ENCODE results near the gene CTNNA3.

CTNNA3 gene

GRCh38 chr10:65893676-65894075, 1802.3 kb downstream of the CTNNA3 start:
- Histone ChIP-seq H3K27ac (ENCODE audit: low read length) (no peak overlapping the region), H3K9ac (ENCODE audit: low read depth, low read length) (no peak overlapping the region), H3K9me3 (ENCODE audit: insufficient read depth, low read depth, low read length) (no peaks in the 10 kb centered on the region), H3K36me3 (ENCODE audit: insufficient read depth, low read depth, low read length) (no peaks in the 10 kb centered on the region), H3K4me3 (ENCODE audit: low read length) (no peak overlapping the region), H3K27me3 (ENCODE audit: insufficient read depth, low read length) (no peaks in the 10 kb centered on the region), H3K4me1 (ENCODE audit: insufficient read depth, low read length) (no peaks in the 10 kb centered on the region)

GRCh38 chr10:65892284-65892683, 1803.7 kb downstream of the CTNNA3 start:
- H3K27me3 ChIP-seq (ENCODE audit: insufficient read depth, low read length): no peaks in the 10 kb centered on the region
- H3K4me3 ChIP-seq (ENCODE audit: low read length): no peak overlapping the region
- no peak overlapping the region for H3K9ac ChIP-seq (ENCODE audit: low read depth, low read length)
- no peaks in the 10 kb centered on the region for H3K4me1 ChIP-seq (ENCODE audit: insufficient read depth, low read length)
- no peaks in the 10 kb centered on the region for H3K9me3 ChIP-seq (ENCODE audit: insufficient read depth, low read depth, low read length)
- no peaks in the 10 kb centered on the region for H3K36me3 ChIP-seq (ENCODE audit: insufficient read depth, low read depth, low read length)
- no peak overlapping the region for H3K27ac ChIP-seq (ENCODE audit: low read length)

GRCh38 chr10:65891073-65891981, 1804.7 kb downstream of the CTNNA3 start:
- Histone ChIP-seq H3K27me3 (ENCODE audit: insufficient read depth, low read length) (no peaks in the 10 kb centered on the region), H3K9ac (ENCODE audit: low read depth, low read length) (no peak overlapping the region), H3K4me1 (ENCODE audit: insufficient read depth, low read length) (no peaks in the 10 kb centered on the region), H3K36me3 (ENCODE audit: insufficient read depth, low read depth, low read length) (no peaks in the 10 kb centered on the region), H3K4me3 (ENCODE audit: low read length) (no peak overlapping the region), H3K9me3 (ENCODE audit: insufficient read depth, low read depth, low read length) (no peaks in the 10 kb centered on the region), H3K27ac (ENCODE audit: low read length) (no peak overlapping the region)

GRCh38 chr10:65864529-65864928, 1831.5 kb downstream of the CTNNA3 start:
- Histone ChIP-seq H3K9me3 (ENCODE audit: insufficient read depth, low read depth, low read length) (no peaks in the 10 kb centered on the region), H3K27me3 (ENCODE audit: insufficient read depth, low read length) (no peaks in the 10 kb centered on the region), H3K36me3 (ENCODE audit: insufficient read depth, low read depth, low read length) (no peaks in the 10 kb centered on the region), H3K4me1 (ENCODE audit: insufficient read depth, low read length) (no peaks in the 10 kb centered on the region), H3K9ac (ENCODE audit: low read depth, low read length) (no peak overlapping the region), H3K4me3 (ENCODE audit: low read length) (no peak overlapping the region), H3K27ac (ENCODE audit: low read length) (no peak overlapping the region)

DNA sequence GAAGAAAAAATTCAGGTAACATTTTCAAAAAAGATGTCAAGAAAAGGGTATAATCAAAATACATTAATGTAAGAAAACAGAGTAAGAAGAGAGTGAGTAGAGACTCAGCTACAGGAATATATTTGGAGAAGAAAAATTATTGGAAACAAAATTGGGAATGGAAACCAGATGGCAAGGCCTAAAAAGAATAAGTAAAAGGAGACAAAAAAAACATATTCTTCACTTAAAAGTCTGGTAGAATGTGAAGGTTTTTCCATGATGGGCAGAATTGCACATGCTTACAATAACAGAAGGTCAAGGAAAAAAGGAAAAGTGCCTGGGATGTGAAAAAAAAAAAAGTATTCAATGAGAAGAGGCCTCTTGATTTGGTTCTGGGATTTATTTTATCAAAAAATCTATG, 1832.0 kb downstream of the CTNNA3 start:
- H3K4me1 ChIP-seq (ENCODE audit: insufficient read depth, low read length): no peaks in the 10 kb centered on the region

More for the DNA sequence above, 1832.0 kb downstream of the CTNNA3 start:
- Histone ChIP-seq H3K27ac (ENCODE audit: low read length) (no peak overlapping the region), H3K9ac (ENCODE audit: low read depth, low read length) (no peak overlapping the region), H3K4me3 (ENCODE audit: low read length) (no peak overlapping the region), H3K27me3 (ENCODE audit: insufficient read depth, low read length) (no peaks in the 10 kb centered on the region), H3K9me3 (ENCODE audit: insufficient read depth, low read depth, low read length) (no peaks in the 10 kb centered on the region), H3K36me3 (ENCODE audit: insufficient read depth, low read depth, low read length) (no peaks in the 10 kb centered on the region)
